Measurements from ENCODE around the gene COX14. TPM values are rescaled to one million over a fixed set of nuclear protein-coding genes. Genes with fewer than 3 reads are reported as not detected.

Gene COX14
- total RNA-seq, 1 donor from 2014 or later, result 52.1 TPM

- Histone ChIP-seq H3K36me3 (ENCODE audit: control insufficient read depth, insufficient read depth, low read length) (no peaks in the 10 kb centered on the region), H3K27me3 (ENCODE audit: control insufficient read depth, insufficient read depth, low read length) (no peaks in the 10 kb centered on the region), H3K4me3 (ENCODE audit: low read depth, low read length) (no peak overlapping the region)
- TF ChIP-seq, protein P1, sequence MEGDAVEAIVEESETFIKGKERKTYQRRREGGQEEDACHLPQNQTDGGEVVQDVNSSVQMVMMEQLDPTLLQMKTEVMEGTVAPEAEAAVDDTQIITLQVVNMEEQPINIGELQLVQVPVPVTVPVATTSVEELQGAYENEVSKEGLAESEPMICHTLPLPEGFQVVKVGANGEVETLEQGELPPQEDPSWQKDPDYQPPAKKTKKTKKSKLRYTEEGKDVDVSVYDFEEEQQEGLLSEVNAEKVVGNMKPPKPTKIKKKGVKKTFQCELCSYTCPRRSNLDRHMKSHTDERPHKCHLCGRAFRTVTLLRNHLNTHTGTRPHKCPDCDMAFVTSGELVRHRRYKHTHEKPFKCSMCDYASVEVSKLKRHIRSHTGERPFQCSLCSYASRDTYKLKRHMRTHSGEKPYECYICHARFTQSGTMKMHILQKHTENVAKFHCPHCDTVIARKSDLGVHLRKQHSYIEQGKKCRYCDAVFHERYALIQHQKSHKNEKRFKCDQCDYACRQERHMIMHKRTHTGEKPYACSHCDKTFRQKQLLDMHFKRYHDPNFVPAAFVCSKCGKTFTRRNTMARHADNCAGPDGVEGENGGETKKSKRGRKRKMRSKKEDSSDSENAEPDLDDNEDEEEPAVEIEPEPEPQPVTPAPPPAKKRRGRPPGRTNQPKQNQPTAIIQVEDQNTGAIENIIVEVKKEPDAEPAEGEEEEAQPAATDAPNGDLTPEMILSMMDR (IDR thresholded peaks at IDR 0.05; ENCODE audit: insufficient read depth, low read length, severe bottlenecking), result no peak
- FAIRE-seq, result no peak
- no peak for DNase-seq (ENCODE audit: low read depth)
Observed at GRCh38 chr12:50106907-50107306, 5.1 kb upstream of the COX14 start.

- DNase-seq (ENCODE audit: low read depth) (no peak), FAIRE-seq (no peak)
- TF ChIP-seq, protein P1 (IDR thresholded peaks at IDR 0.05; ENCODE audit: insufficient read depth, low read length, severe bottlenecking), result no peak
- no peaks in the 10 kb centered on the region for H3K36me3 ChIP-seq (ENCODE audit: control insufficient read depth, insufficient read depth, low read length)
- H3K27me3 ChIP-seq (ENCODE audit: control insufficient read depth, insufficient read depth, low read length), result no peaks in the 10 kb centered on the region
- no peak overlapping the region for H3K4me3 ChIP-seq (ENCODE audit: low read depth, low read length)
Observed at GRCh38 chr12:50107416-50108268, 4.4 kb upstream of the COX14 start.

GRCh38 chr12:50109319-50109718, 2.7 kb upstream of the COX14 start:
- TF ChIP-seq, protein P1 (IDR thresholded peaks at IDR 0.05; ENCODE audit: insufficient read depth, low read length, severe bottlenecking), result no peak
- no peak overlapping the region for H3K4me3 ChIP-seq (ENCODE audit: low read depth, low read length)

DNA sequence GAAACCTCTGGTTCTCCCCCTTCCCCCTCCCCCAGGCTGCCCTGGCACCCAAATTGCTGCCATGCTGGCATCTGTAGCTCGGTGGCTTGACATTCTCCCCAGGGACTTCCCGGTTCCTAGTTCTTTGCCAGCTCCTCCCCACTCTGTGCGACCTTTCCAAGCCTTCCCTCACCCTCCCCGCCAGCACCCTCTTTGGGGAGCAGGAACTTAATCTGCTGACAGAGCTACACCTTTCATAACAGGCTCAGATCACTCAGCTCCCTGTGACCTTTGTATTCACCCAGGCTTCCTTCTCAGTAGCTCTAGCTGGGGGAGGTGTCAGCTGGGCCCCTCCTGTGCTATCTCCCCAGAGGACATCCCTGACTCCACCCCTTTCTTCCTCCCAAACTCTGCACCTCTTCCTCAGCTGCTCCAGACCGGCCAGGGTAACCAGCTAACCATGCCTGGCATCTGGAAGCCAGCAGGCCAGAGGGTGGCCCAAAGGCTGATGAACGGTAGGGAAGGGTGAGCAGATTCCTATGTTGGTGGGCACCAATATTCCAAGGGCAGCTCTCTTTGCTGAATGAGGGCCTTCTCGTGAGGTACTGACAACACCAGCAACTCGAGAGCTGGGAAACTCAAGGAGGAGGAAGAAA, 1.8 kb upstream of the COX14 start:
- FAIRE-seq (no peak), DNase-seq (ENCODE audit: low read depth) (no peak)
- Histone ChIP-seq H3K4me3 (ENCODE audit: low read depth, low read length) (no peak overlapping the region), H3K36me3 (ENCODE audit: control insufficient read depth, insufficient read depth, low read length) (no peaks in the 10 kb centered on the region), H3K27me3 (ENCODE audit: control insufficient read depth, insufficient read depth, low read length) (no peaks in the 10 kb centered on the region)
- TF ChIP-seq, protein P1 (IDR thresholded peaks at IDR 0.05; ENCODE audit: insufficient read depth, low read length, severe bottlenecking), result no peak

More at GRCh38 chr12:50109319-50109718, 2.7 kb upstream of the COX14 start:
- Histone ChIP-seq H3K36me3 (ENCODE audit: control insufficient read depth, insufficient read depth, low read length) (no peaks in the 10 kb centered on the region), H3K27me3 (ENCODE audit: control insufficient read depth, insufficient read depth, low read length) (no peaks in the 10 kb centered on the region)
- DNase-seq (ENCODE audit: low read depth), result no peak
- no peak for FAIRE-seq

GRCh38 chr12:50110762-50111351, 1.2 kb upstream of the COX14 start:
- no peak for FAIRE-seq

More at GRCh38 chr12:50110762-50111351, 1.2 kb upstream of the COX14 start:
- Histone ChIP-seq H3K36me3 (ENCODE audit: control insufficient read depth, insufficient read depth, low read length) (no peaks in the 10 kb centered on the region), H3K4me3 (ENCODE audit: low read depth, low read length) (no peak overlapping the region), H3K27me3 (ENCODE audit: control insufficient read depth, insufficient read depth, low read length) (no peaks in the 10 kb centered on the region)
- TF ChIP-seq, protein P1 (IDR thresholded peaks at IDR 0.05; ENCODE audit: insufficient read depth, low read length, severe bottlenecking), result no peak
- DNase-seq (ENCODE audit: low read depth), result no peak
